ENCODE measurements around the gene SLC6A20. TPM values are rescaled to one million over a fixed set of nuclear protein-coding genes. Genes with fewer than 3 reads are reported as not detected.
A peak's percentile ranks its signal among the peaks of the same experiment; 100 is the strongest.

The SLC6A20 gene
- total RNA-seq, 4 donors from 2014 or later = 62.9 to 106 (median 88.3) TPM; not detected in 1

DNA sequence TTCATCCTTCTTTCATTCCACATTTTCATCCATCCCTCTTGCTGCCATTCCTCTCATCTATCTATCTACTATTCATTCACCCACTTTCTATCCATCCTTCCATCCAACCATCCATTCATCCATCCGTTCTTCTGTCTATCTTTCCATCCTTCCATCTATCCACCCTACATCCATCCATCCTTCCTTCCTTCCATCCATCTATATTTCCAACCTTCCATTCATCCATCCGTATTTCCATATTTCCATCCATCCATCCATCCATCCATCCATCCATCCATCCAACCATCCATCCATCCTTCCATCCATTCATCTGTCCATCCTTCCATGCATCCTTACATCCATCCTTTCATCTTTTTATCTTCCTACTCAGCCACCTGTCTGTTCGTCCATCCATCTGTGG lies 14.0 kb downstream of the SLC6A20 start:
- Histone ChIP-seq H3K9me3 (no peaks in the 10 kb centered on the region), H3K4me1 (peaks cover 0 to 10% (median 0%) of the 10 kb centered on the region in 4 donors), H3K27ac (no peak overlapping the region), H3K36me3 (no peaks in the 10 kb centered on the region), H3K4me3 (no peak overlapping the region), H3K27me3 (no peaks in the 10 kb centered on the region)
- DNase-seq = no peak
- no peak for TF ChIP-seq POLR2A (IDR thresholded peaks at IDR 0.05)
- TF ChIP-seq, protein P1, sequence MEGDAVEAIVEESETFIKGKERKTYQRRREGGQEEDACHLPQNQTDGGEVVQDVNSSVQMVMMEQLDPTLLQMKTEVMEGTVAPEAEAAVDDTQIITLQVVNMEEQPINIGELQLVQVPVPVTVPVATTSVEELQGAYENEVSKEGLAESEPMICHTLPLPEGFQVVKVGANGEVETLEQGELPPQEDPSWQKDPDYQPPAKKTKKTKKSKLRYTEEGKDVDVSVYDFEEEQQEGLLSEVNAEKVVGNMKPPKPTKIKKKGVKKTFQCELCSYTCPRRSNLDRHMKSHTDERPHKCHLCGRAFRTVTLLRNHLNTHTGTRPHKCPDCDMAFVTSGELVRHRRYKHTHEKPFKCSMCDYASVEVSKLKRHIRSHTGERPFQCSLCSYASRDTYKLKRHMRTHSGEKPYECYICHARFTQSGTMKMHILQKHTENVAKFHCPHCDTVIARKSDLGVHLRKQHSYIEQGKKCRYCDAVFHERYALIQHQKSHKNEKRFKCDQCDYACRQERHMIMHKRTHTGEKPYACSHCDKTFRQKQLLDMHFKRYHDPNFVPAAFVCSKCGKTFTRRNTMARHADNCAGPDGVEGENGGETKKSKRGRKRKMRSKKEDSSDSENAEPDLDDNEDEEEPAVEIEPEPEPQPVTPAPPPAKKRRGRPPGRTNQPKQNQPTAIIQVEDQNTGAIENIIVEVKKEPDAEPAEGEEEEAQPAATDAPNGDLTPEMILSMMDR (IDR thresholded peaks at IDR 0.05) = no peak

GRCh38 chr3:45781841-45782240 lies 14.5 kb downstream of the SLC6A20 start:
- Histone ChIP-seq H3K36me3 (no peaks in the 10 kb centered on the region), H3K4me1 (peaks cover 0 to 15% (median 0%) of the 10 kb centered on the region in 4 donors), H3K27ac (no peak overlapping the region), H3K27me3 (no peaks in the 10 kb centered on the region), H3K4me3 (no peak overlapping the region), H3K9me3 (no peaks in the 10 kb centered on the region)
- no peak for DNase-seq
- TF ChIP-seq, protein P1 (IDR thresholded peaks at IDR 0.05) = no peak

DNA sequence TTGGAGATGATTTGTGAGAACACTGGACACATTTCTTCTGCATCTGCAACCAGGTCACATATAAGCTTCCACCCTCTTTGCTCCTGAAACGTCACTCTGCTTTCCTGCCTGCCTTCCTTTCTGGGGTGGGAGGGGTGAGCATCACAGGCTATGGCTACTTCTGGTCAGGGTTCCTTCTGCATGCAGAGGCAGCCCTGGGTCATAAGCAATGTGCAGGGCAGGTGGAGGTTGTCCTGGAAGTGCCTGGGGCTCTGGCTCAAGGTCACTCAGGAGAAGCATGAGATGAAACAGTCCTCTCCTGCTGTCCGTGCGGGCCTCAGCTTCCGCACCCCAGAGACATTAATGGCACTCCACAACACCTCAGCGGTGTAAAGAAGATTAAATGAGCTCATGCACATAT lies 15.1 kb downstream of the SLC6A20 start:
- DNase-seq = no peak
- no peaks in the 10 kb centered on the region for H3K36me3 ChIP-seq
- TF ChIP-seq, protein P1 (IDR thresholded peaks at IDR 0.05) = no peak
- no peak for TF ChIP-seq POLR2A (IDR thresholded peaks at IDR 0.05)
- H3K27ac ChIP-seq = no peak overlapping the region
- H3K4me1 ChIP-seq = peaks cover 0 to 20% (median 0%) of the 10 kb centered on the region in 4 donors
- no peaks in the 10 kb centered on the region for H3K9me3 ChIP-seq
- H3K4me3 ChIP-seq = no peak overlapping the region
- H3K27me3 ChIP-seq = no peaks in the 10 kb centered on the region

DNA sequence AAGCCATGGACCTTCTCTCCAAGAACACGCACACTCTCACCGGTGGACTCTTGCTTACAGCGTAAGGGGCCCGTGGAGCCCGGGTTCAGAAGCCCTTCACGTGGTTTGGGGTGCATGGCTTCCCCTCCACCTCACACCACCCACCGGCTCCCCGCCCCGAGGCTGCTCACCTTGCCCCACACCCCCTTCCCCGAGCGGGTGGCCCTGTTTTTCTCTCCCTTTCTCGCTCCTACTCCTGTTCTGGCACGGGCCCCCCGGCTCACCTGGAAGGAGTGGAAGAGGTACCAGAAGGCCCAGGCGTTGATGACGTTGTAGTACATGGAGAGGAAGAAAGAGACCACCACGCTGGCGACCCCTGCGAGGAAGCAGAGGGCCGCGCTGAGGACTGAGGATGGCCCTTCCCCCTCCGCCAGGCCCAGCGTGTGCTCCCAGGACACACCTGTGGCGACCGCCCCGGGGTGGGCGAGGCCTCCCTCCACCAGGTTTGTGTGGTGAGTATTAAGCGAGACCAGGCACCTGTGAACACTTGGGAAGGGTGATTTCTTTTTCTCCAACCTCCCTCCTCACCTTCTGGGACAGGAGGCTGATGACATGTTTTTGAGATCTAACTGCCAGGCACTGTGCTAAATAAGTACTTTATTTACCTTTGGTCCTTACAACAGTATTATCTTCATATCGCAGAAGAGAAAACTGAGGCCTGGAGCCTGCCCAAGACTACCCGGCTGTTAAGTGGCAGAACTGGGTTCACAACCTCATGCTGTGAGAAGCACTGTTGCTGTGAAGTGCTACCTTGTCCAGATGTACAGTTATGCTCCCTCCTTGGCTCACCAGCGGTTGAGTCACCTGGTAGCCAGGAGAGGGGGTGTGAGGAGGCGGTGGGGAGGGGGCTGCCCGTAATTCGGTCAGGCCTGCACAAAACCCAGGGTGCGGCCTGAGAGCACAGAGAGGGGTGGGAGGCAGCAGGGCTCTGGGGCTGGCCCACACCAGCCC lies 16.3 kb downstream of the SLC6A20 start:
- H3K36me3 ChIP-seq = no peaks in the 10 kb centered on the region
- no peak for TF ChIP-seq POLR2A (IDR thresholded peaks at IDR 0.05)
- TF ChIP-seq, protein P1 (IDR thresholded peaks at IDR 0.05) = no peak
- no peaks in the 10 kb centered on the region for H3K9me3 ChIP-seq
- peak in 1 of 3 donors; percentile 17 for DNase-seq
- peaks cover 0 to 30% (median 0%) of the 10 kb centered on the region in 4 donors for H3K4me1 ChIP-seq
- H3K4me3 ChIP-seq = no peak overlapping the region
- no peaks in the 10 kb centered on the region for H3K27me3 ChIP-seq
- H3K27ac ChIP-seq = peak overlapping the region in 2 of 4 donors; percentile 23 to 62

DNA sequence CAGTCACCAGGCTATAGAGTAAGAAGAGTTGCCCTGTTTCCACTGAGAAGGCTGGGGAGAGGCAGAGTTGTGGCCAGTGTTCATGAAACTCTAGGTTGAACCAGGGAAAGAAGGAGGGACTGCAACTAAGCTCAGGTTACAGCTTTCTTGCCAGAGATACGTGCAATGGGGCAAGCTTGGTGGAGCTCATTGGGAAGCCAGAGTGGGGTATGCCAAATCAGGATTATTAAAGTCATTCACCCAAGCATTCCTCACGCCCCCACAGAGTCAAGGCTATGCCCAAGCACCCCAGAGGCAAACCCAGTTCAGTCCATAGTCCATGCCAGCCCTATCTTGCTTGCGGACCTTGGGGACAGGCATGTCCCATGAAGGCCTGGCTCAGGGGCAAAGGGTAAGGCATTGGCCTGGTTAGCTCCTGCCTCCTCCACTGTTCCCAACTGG lies 17.6 kb downstream of the SLC6A20 start:
- H3K9me3 ChIP-seq = no peaks in the 10 kb centered on the region
- H3K36me3 ChIP-seq = no peaks in the 10 kb centered on the region
- no peaks in the 10 kb centered on the region for H3K27me3 ChIP-seq
- peaks cover 0 to 40% (median 0%) of the 10 kb centered on the region in 4 donors for H3K4me1 ChIP-seq
- peak in 2 of 3 donors; percentile 63 to 71 for DNase-seq
- TF ChIP-seq POLR2A (IDR thresholded peaks at IDR 0.05) = no peak
- TF ChIP-seq, protein P1 (IDR thresholded peaks at IDR 0.05) = no peak
- H3K27ac ChIP-seq = peak overlapping the region in 2 of 4 donors; percentile 37 to 62
- H3K4me3 ChIP-seq = no peak overlapping the region

Measured in Peyer's patch (tissue), 4 donors.